Endodermal cell (in vitro differentiated cells): ENCODE data around the gene LCN9. TPM values are rescaled to one million over a fixed set of nuclear protein-coding genes. Genes with fewer than 3 reads are reported as not detected.

Experiments used
- DNase-seq: peaks from one replicate; pipeline ENCODE4 v3.0.0-alpha.2; 2017
- H3K27ac ChIP-seq: 2 replicates; pipeline ENCODE4 v1.5.1; 2013; ENCODE audit warnings: mild to moderate bottlenecking, low read depth, low read length, moderate library complexity
- H3K27me3 ChIP-seq: 2 replicates; pipeline ENCODE4 v1.6.1; 2013; ENCODE audit warnings: mild to moderate bottlenecking, low read length, moderate library complexity; ENCODE audit not compliant: insufficient read depth, control insufficient read depth, poor library complexity, severe bottlenecking
- H3K36me3 ChIP-seq: 2 replicates; pipeline ENCODE4 v1.7.0; 2013; ENCODE audit warnings: mild to moderate bottlenecking, low read length, moderate library complexity; ENCODE audit not compliant: control insufficient read depth, insufficient read depth
- H3K4me1 ChIP-seq: one replicate; pipeline ENCODE4 v1.7.0; 2013; ENCODE audit warnings: low read length; ENCODE audit not compliant: control insufficient read depth, insufficient read depth
- H3K4me3 ChIP-seq: 2 replicates; pipeline ENCODE4 v1.5.1; 2013; ENCODE audit warnings: mild to moderate bottlenecking, low read length, moderate library complexity
- H3K9ac ChIP-seq: 2 replicates; pipeline ENCODE4 v1.6.1; 2013; ENCODE audit warnings: mild to moderate bottlenecking, low read length, moderate library complexity; ENCODE audit not compliant: poor library complexity, severe bottlenecking; ENCODE audit errors: extremely low read depth
- H3K9me3 ChIP-seq: 2 replicates; pipeline ENCODE4 v1.6.1; 2013; ENCODE audit warnings: mild to moderate bottlenecking, low read length, moderate library complexity; ENCODE audit not compliant: control insufficient read depth
- H3K27ac Mint-ChIP-seq: 2 replicates; pipeline ENCODE4 v1.8.0; 2020; ENCODE audit warnings: mixed read lengths
- H3K27me3 Mint-ChIP-seq: 2 replicates; pipeline ENCODE4 v1.8.0; 2021; ENCODE audit warnings: mild to moderate bottlenecking, mixed read lengths; ENCODE audit not compliant: insufficient read depth
- H3K36me3 Mint-ChIP-seq: 2 replicates; pipeline ENCODE4 v1.8.0; 2020; ENCODE audit warnings: low read depth, mixed read lengths
- H3K4me1 Mint-ChIP-seq: 2 replicates; pipeline ENCODE4 v1.8.0; 2020; ENCODE audit warnings: mixed read lengths
- H3K4me3 Mint-ChIP-seq: 2 replicates; pipeline ENCODE4 v1.8.0; 2020; ENCODE audit warnings: mild to moderate bottlenecking, moderate library complexity, mixed read lengths
- H3K9me3 Mint-ChIP-seq: 2 replicates; pipeline ENCODE4 v1.8.0; 2020; ENCODE audit warnings: mild to moderate bottlenecking, mixed read lengths
- WGBS, 2 experiments: methylation state at CpG; one replicate each; pipeline versions ENCODE4 v1.1.5 to v1.1.7; 2013; ENCODE audit warnings: missing lambda C conversion rate in 2 of 2, mixed read lengths in 1 of 2; ENCODE audit not compliant: insufficient coverage in 1 of 2, insufficient read length in 1 of 2; 5-methylcytosine and 5-hydroxymethylcytosine counted together
- total RNA-seq, 2 donors: library from RNA; stranded (reverse); fragmentation: NEBNext Ultra II Directional in 1 of 2; extraction: Animal tissue kit (Norgen Biotek cat#: 25700) in 1 of 2; gene quantifications; 2 replicates in 1 of 2; 3 replicates in 1 of 2; pipeline ENCODE4 v1.2.1, GENCODE V29; 2021
- TF ChIP-seq, protein P1 (sequence below): fragments of 200-600 bp; sonication (generic); conservative IDR thresholded peaks from 2 replicates; pipeline ENCODE4 v1.5.0; 2021; ENCODE audit warnings: antibody characterized with exemption, mild to moderate bottlenecking

The LCN9 gene
- total RNA-seq, 2 donors from 2014 or later: 0.46 to 10.7 TPM

DNA sequence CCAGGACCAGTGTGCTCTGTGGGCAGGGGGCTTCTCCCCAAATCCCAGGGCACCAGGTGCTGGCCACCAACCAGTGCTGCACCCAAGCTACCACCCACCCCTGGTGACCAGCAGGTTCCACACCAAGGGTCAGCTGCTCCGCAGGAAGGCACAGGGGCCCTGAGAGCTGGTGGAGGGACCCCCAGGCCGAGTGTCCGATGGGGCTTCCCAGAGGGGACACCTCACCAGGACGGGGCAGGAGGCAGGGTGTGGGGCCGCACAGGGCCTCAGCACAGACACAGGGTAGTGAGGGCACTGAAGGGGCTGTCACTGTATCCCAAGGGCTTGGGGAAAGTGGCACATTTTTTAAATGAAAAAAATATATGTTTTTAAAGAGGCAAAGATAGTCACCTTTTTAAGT, 18.1 kb downstream of the LCN9 start:
- H3K9me3 Mint-ChIP-seq: no peaks in the 10 kb centered on the region
- TF ChIP-seq, protein P1, sequence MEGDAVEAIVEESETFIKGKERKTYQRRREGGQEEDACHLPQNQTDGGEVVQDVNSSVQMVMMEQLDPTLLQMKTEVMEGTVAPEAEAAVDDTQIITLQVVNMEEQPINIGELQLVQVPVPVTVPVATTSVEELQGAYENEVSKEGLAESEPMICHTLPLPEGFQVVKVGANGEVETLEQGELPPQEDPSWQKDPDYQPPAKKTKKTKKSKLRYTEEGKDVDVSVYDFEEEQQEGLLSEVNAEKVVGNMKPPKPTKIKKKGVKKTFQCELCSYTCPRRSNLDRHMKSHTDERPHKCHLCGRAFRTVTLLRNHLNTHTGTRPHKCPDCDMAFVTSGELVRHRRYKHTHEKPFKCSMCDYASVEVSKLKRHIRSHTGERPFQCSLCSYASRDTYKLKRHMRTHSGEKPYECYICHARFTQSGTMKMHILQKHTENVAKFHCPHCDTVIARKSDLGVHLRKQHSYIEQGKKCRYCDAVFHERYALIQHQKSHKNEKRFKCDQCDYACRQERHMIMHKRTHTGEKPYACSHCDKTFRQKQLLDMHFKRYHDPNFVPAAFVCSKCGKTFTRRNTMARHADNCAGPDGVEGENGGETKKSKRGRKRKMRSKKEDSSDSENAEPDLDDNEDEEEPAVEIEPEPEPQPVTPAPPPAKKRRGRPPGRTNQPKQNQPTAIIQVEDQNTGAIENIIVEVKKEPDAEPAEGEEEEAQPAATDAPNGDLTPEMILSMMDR: no peak
- no peak for DNase-seq
- no peaks in the 10 kb centered on the region for H3K27me3 Mint-ChIP-seq
- Histone ChIP-seq H3K9me3 (no peaks in the 10 kb centered on the region), H3K4me3 (no peak overlapping the region), H3K4me1 (no peaks in the 10 kb centered on the region), H3K36me3 (no peaks in the 10 kb centered on the region), H3K27ac (no peak overlapping the region), H3K27me3 (no peaks in the 10 kb centered on the region), H3K9ac (no peak overlapping the region)
- H3K27ac Mint-ChIP-seq: no peak overlapping the region
- H3K4me1 Mint-ChIP-seq: peaks cover 7% of the 10 kb centered on the region
- no peak overlapping the region for H3K4me3 Mint-ChIP-seq
- WGBS, 2 experiments: 83 to 87% methylated on average over 2 to 5 of the region's 5 CpGs
- no peaks in the 10 kb centered on the region for H3K36me3 Mint-ChIP-seq

- H3K36me3 Mint-ChIP-seq: no peaks in the 10 kb centered on the region
- no peak overlapping the region for H3K4me3 Mint-ChIP-seq
- Histone ChIP-seq H3K9me3 (no peaks in the 10 kb centered on the region), H3K4me3 (no peak overlapping the region), H3K36me3 (no peaks in the 10 kb centered on the region), H3K27ac (no peak overlapping the region), H3K9ac (no peak overlapping the region), H3K4me1 (no peaks in the 10 kb centered on the region), H3K27me3 (no peaks in the 10 kb centered on the region)
- peaks cover 7% of the 10 kb centered on the region for H3K4me1 Mint-ChIP-seq
- TF ChIP-seq, protein P1: no peak
- H3K27me3 Mint-ChIP-seq: no peaks in the 10 kb centered on the region
- no peaks in the 10 kb centered on the region for H3K9me3 Mint-ChIP-seq
- H3K27ac Mint-ChIP-seq: no peak overlapping the region
- WGBS, 2 experiments: 85 to 89% methylated on average over 8 to 15 of the region's 15 CpGs
- no peak for DNase-seq
These were observed 20.4 kb downstream of the LCN9 start for GRCh38 chr9:135683401-135684034.

DNA sequence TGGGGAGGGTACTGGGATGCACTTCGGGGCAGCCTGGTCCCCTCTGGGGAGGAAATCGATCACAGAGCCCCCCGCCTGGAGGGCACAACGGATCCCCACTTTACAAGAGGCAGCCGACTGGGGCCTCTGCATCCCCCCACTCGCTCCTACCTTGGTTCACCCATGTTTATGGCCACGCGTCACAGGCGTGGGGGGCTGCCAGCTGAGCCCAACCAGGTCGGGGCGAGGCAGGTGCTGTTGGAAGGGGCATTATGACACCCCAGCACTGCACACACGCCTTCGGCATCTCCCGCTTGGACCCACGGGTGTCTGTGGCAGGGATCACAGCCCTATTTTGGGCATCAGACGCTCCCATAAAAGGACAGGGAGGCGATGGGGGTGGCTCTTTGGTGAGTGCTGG, 21.6 kb downstream of the LCN9 start:
- H3K27me3 Mint-ChIP-seq: no peaks in the 10 kb centered on the region
- H3K4me1 Mint-ChIP-seq: peaks cover 7% of the 10 kb centered on the region
- H3K27ac Mint-ChIP-seq: no peak overlapping the region
- Histone ChIP-seq H3K27me3 (no peaks in the 10 kb centered on the region), H3K36me3 (no peaks in the 10 kb centered on the region), H3K27ac (no peak overlapping the region), H3K9ac (no peak overlapping the region), H3K9me3 (no peaks in the 10 kb centered on the region), H3K4me3 (no peak overlapping the region), H3K4me1 (no peaks in the 10 kb centered on the region)
- TF ChIP-seq, protein P1: no peak
- no peak overlapping the region for H3K4me3 Mint-ChIP-seq
- no peaks in the 10 kb centered on the region for H3K9me3 Mint-ChIP-seq
- DNase-seq: no peak
- WGBS, 2 experiments: 84 to 87% methylated on average over 10 to 17 of the region's 17 CpGs
- H3K36me3 Mint-ChIP-seq: no peaks in the 10 kb centered on the region
